CD1c-positive myeloid dendritic cell (primary cell): Measurements from ENCODE around the gene BMPR1A.
"Not testable (repeated sequence)": the region's sequence is repeated elsewhere in the genome, so short reads cannot be mapped to it uniquely, and the experiment has no call there.

Experiments used
- DNase-seq: peaks from one replicate; pipeline ENCODE4 v3.0.0-alpha.2; 2016; ENCODE audit errors: extremely low spot score

BMPR1A gene

GRCh38 chr10:86729677-86730076 lies 26.7 kb upstream of the BMPR1A start:
- no peak for DNase-seq

GRCh38 chr10:86730227-86730626 lies 26.2 kb upstream of the BMPR1A start:
- DNase-seq = no peak

- no peak for DNase-seq
Observed at GRCh38 chr10:86732771-86733170, 23.6 kb upstream of the BMPR1A start.

GRCh38 chr10:86733260-86733671 lies 23.2 kb upstream of the BMPR1A start:
- no peak for DNase-seq

- no peak for DNase-seq
Observed at GRCh38 chr10:86734207-86734988, 22.0 kb upstream of the BMPR1A start.

- DNase-seq = not testable (repeated sequence)
Observed at GRCh38 chr10:86735278-86735677, 21.1 kb upstream of the BMPR1A start.

GRCh38 chr10:86742230-86742629 lies 14.2 kb upstream of the BMPR1A start:
- no peak for DNase-seq

- peak; percentile 4 for DNase-seq
Observed at GRCh38 chr10:86744067-86744725, 12.2 kb upstream of the BMPR1A start.

- DNase-seq = no peak
Observed at GRCh38 chr10:86747796-86748581, 8.4 kb upstream of the BMPR1A start.

- DNase-seq = no peak
Observed at GRCh38 chr10:86749854-86750253, 6.6 kb upstream of the BMPR1A start.

- no peak for DNase-seq
Observed at GRCh38 chr10:86751477-86751876, 4.9 kb upstream of the BMPR1A start.

GRCh38 chr10:86752311-86752710 lies 4.1 kb upstream of the BMPR1A start:
- DNase-seq = no peak

GRCh38 chr10:86753051-86753450 lies 3.4 kb upstream of the BMPR1A start:
- no peak for DNase-seq

GRCh38 chr10:86753638-86754434 lies 2.6 kb upstream of the BMPR1A start:
- no peak for DNase-seq

- no peak for DNase-seq
Observed at GRCh38 chr10:86755454-86755739, 1.0 kb upstream of the BMPR1A start.

- DNase-seq = peak; percentile 90
Observed at GRCh38 chr10:86755740-86756510, 494 bp upstream of the BMPR1A start.

GRCh38 chr10:86757113-86757972 lies 924 bp downstream of the BMPR1A start:
- no peak for DNase-seq

- no peak for DNase-seq
Observed at GRCh38 chr10:86758189-86759072, 2.0 kb downstream of the BMPR1A start.

GRCh38 chr10:86759073-86759672 lies 2.8 kb downstream of the BMPR1A start:
- no peak for DNase-seq
